Smooth muscle cell (in vitro differentiated cells): ENCODE results near the gene COA1. TPM values are rescaled to one million over a fixed set of nuclear protein-coding genes. Genes with fewer than 3 reads are reported as not detected.

Source experiments
- DNase-seq: peaks from one replicate; lab custom pipeline; 2025; ENCODE audit not compliant: unreplicated experiment; lab: John Stamatoyannopoulos, UW
- H2AFZ ChIP-seq: fragments of 200-600 bp; sonication (generic); 2 replicates; pipeline ENCODE4 v1.6.0; 2016; ENCODE audit warnings: antibody characterized with exemption, low read depth, mild to moderate bottlenecking
- H3F3A ChIP-seq: fragments of 200-600 bp; sonication (generic); 2 replicates; pipeline ENCODE4 v1.6.0; 2017; ENCODE audit warnings: antibody characterized with exemption, low read depth
- H3K27ac ChIP-seq: fragments of 200-600 bp; sonication (generic); 2 replicates; pipeline ENCODE4 v1.5.1; 2016; ENCODE audit warnings: low read depth, mild to moderate bottlenecking
- H3K27me3 ChIP-seq: fragments of 200-600 bp; sonication (generic); 2 replicates; pipeline ENCODE4 v1.6.1; 2016; ENCODE audit warnings: low read depth, mild to moderate bottlenecking
- H3K36me3 ChIP-seq: fragments of 200-600 bp; sonication (generic); 2 replicates; pipeline ENCODE4 v1.5.1; 2016; ENCODE audit warnings: low read depth
- H3K4me1 ChIP-seq: fragments of 200-600 bp; sonication (generic); 2 replicates; pipeline ENCODE4 v1.5.1; 2016; ENCODE audit warnings: low read depth
- H3K4me2 ChIP-seq: fragments of 200-600 bp; sonication (generic); 2 replicates; pipeline ENCODE4 v1.6.0; 2016; ENCODE audit warnings: mild to moderate bottlenecking
- H3K4me3 ChIP-seq: fragments of 200-600 bp; sonication (generic); 2 replicates; pipeline ENCODE4 v1.5.1; 2016; ENCODE audit warnings: mild to moderate bottlenecking
- H3K79me2 ChIP-seq: fragments of 200-600 bp; sonication (generic); 2 replicates; pipeline ENCODE4 v1.6.0; 2016; ENCODE audit warnings: low read depth, mild to moderate bottlenecking
- H3K9ac ChIP-seq: fragments of 200-600 bp; sonication (generic); 2 replicates; pipeline ENCODE4 v1.6.0; 2016; ENCODE audit warnings: low read depth
- H3K9me3 ChIP-seq: fragments of 200-600 bp; sonication (generic); replicated peaks from 2 replicates; pipeline ENCODE4 v1.5.1; 2016; ENCODE audit warnings: low read depth
- H4K20me1 ChIP-seq: fragments of 200-600 bp; sonication (generic); 2 replicates; pipeline ENCODE4 v1.6.0; 2016; ENCODE audit warnings: low read depth
- CTCF ChIP-seq: fragments of 200-600 bp; sonication (generic); IDR thresholded peaks from 2 replicates; pipeline ENCODE4 v1.5.1; 2017; ENCODE audit warnings: borderline replicate concordance, mild to moderate bottlenecking, antibody characterized with exemption; ENCODE audit not compliant: insufficient read depth, poor library complexity, severe bottlenecking
- WGBS: methylation state at CpG from one replicate; pipeline ENCODE4 v1.1.7; 2016; ENCODE audit warnings: low lambda C conversion rate; 5-methylcytosine and 5-hydroxymethylcytosine counted together
- polyA plus RNA-seq: library from polyadenylated mRNA; unstranded; fragments of >200 nt; fragmentation: Nextera tagmentation; extraction: Ambion mirVana; gene quantifications from 2 replicates; pipeline ENCODE4 v1.2.1, GENCODE V29; 2016
- total RNA-seq: library from RNA; depleted of rRNA; stranded (reverse); fragments of >200 nt; gene quantifications from 2 replicates; pipeline ENCODE4 v1.2.3, GENCODE V29; 2014

The COA1 gene
- total and polyA plus RNA-seq, 2 experiments from 2014 or later, result 63.1 to 67.5 TPM

GRCh38 chr7:43758822-43759683 lies 29.7 kb upstream of the COA1 start:
- H3K36me3 ChIP-seq, result no peaks in the 10 kb centered on the region
- peak overlapping the region; percentile 64 for H3K9ac ChIP-seq
- no peak for TF ChIP-seq CTCF
- H4K20me1 ChIP-seq, result no peaks in the 10 kb centered on the region
- peak overlapping the region; percentile 86 for H3K4me3 ChIP-seq
- H3K9me3 ChIP-seq, result no peaks in the 10 kb centered on the region
- H2AFZ ChIP-seq, result peak overlapping the region; percentile 64
- no peak overlapping the region for H3K27ac ChIP-seq
- H3K27me3 ChIP-seq, result peaks cover 3% of the 10 kb centered on the region
- H3K79me2 ChIP-seq, result peaks cover 4% of the 10 kb centered on the region
- peak overlapping the region; percentile 86 for H3K4me2 ChIP-seq
- peaks cover 10% of the 10 kb centered on the region for H3K4me1 ChIP-seq
- 7% methylated on average over 55 of the region's 56 CpGs for WGBS
- H3F3A ChIP-seq, result peaks cover 11% of the 10 kb centered on the region
- peak; percentile 31 for DNase-seq

GRCh38 chr7:43758029-43758821 lies 28.9 kb upstream of the COA1 start, which contains the start of gene BLVRA:
Gene BLVRA (plus strand): TSS chr7:43758680. CDS start chr7:43771159, 12,479 bp downstream.
- Histone ChIP-seq H3K27me3 (peaks cover 3% of the 10 kb centered on the region), H3K27ac (no peak within 1 kb of the TSS)

GRCh38 chr7:43757073-43757720 lies 27.9 kb upstream of the COA1 start:
- Histone ChIP-seq H3K4me1 (peaks cover 6% of the 10 kb centered on the region), H4K20me1 (no peaks in the 10 kb centered on the region), H3K9me3 (no peaks in the 10 kb centered on the region), H3K9ac (no peak overlapping the region), H3F3A (peaks cover 11% of the 10 kb centered on the region), H3K79me2 (peaks cover 4% of the 10 kb centered on the region), H3K27ac (peak overlapping the region; percentile 23), H3K36me3 (no peaks in the 10 kb centered on the region), H2AFZ (no peak overlapping the region), H3K4me2 (no peak overlapping the region), H3K27me3 (peaks cover 3% of the 10 kb centered on the region), H3K4me3 (no peak overlapping the region)
- no peak for DNase-seq
- 91% methylated on average over 2 of the region's 2 CpGs for WGBS
- TF ChIP-seq CTCF, result no peak

More at GRCh38 chr7:43758029-43758821, 28.9 kb upstream of the COA1 start, which contains the start of gene BLVRA:
- no peaks in the 10 kb centered on the region for H3K36me3 ChIP-seq
- H2AFZ ChIP-seq, result peak within 1 kb of the TSS; percentile 64
- H3K4me3 ChIP-seq, result peak within 1 kb of the TSS; percentile 86
- peaks cover 11% of the 10 kb centered on the region for H3F3A ChIP-seq
- DNase-seq, result peak; percentile 31
- peak within 1 kb of the TSS; percentile 64 for H3K9ac ChIP-seq
- H4K20me1 ChIP-seq, result no peaks in the 10 kb centered on the region
- no peak for TF ChIP-seq CTCF
- H3K4me1 ChIP-seq, result peaks cover 6% of the 10 kb centered on the region
- H3K79me2 ChIP-seq, result peaks cover 4% of the 10 kb centered on the region
- H3K9me3 ChIP-seq, result no peaks in the 10 kb centered on the region
- H3K4me2 ChIP-seq, result peak within 1 kb of the TSS; percentile 86
- WGBS, result 7% methylated on average over 24 of the region's 67 CpGs
